Testis (tissue), 3 donors: ENCODE results near the gene SASH3. TPM values are rescaled to one million over a fixed set of nuclear protein-coding genes. Genes with fewer than 3 reads are reported as not detected.

Experiments
- DNase-seq: peaks from one replicate; pipeline ENCODE4 v3.0.0-alpha.2; 2019
- H3K27ac ChIP-seq, 2 donors: fragments of 200-600 bp; sonication (generic); one replicate each; pipeline ENCODE4 v1.5.1; 2019
- H3K27me3 ChIP-seq: fragments of 200-600 bp; sonication (generic); one replicate; pipeline ENCODE4 v1.5.1; 2019
- H3K36me3 ChIP-seq: fragments of 200-600 bp; sonication (generic); one replicate; pipeline ENCODE4 v1.5.1; 2017; ENCODE audit warnings: low read depth; ENCODE audit errors: missing control alignments
- H3K4me1 ChIP-seq: fragments of 200-600 bp; sonication (generic); one replicate; pipeline ENCODE4 v1.5.1; 2019
- H3K4me3 ChIP-seq, 2 donors: fragments of 200-600 bp; sonication (generic); one replicate each; pipeline ENCODE4 v1.5.1; 2017 to 2019
- H3K9me3 ChIP-seq: fragments of 200-600 bp; sonication (generic); one replicate; pipeline ENCODE4 v1.5.1; 2017
- CTCF ChIP-seq, 3 experiments: fragments of 450-650 bp in 2 of 3; fragments of 200-600 bp in 1 of 3; sonication (generic) in 1 of 3; IDR thresholded peaks; one replicate each; pipeline ENCODE4 v1.5.1; 2016 to 2019; ENCODE audit warnings: antibody characterized with exemption in 3 of 3, mild to moderate bottlenecking in 2 of 3, moderate library complexity in 1 of 3
- POLR2A ChIP-seq: fragments of 450-650 bp; IDR thresholded peaks from one replicate; pipeline ENCODE4 v1.6.1; 2017; ENCODE audit warnings: antibody characterized with exemption, mild to moderate bottlenecking, moderate library complexity
- WGBS, 2 donors: methylation state at CpG; one replicate each; pipeline ENCODE4 v1.1.5; 2018; 5-methylcytosine and 5-hydroxymethylcytosine counted together
- intact Hi-C: fragments of 100-400 bp; cut with DNase I; formaldehyde crosslinking; loops from one replicate; pipeline ENCODE4 v1.15.1; 2023; ENCODE audit warnings: low total_unique reads
- polyA plus RNA-seq: library from polyadenylated mRNA; stranded (reverse); fragments of 350-450 nt; fragmentation: Illumina TruSeq; extraction: RNeasy Lipid Tissue Mini Kit (QIAGEN cat#74804); gene quantifications from one replicate; pipeline ENCODE4 v1.2.3, GENCODE V29; 2014; ENCODE audit warnings: low read depth, low replicate concordance; ENCODE audit not compliant: insufficient read depth
- total RNA-seq, 2 donors: library from RNA; depleted of rRNA; stranded (reverse); fragments of >200 nt; gene quantifications; one replicate each; pipeline ENCODE4 v1.2.3, GENCODE V29; 2016

SASH3 gene
- total and polyA plus RNA-seq, 3 donors from 2014 or later: 0.47 to 4.8 (median 2.0) TPM

DNA sequence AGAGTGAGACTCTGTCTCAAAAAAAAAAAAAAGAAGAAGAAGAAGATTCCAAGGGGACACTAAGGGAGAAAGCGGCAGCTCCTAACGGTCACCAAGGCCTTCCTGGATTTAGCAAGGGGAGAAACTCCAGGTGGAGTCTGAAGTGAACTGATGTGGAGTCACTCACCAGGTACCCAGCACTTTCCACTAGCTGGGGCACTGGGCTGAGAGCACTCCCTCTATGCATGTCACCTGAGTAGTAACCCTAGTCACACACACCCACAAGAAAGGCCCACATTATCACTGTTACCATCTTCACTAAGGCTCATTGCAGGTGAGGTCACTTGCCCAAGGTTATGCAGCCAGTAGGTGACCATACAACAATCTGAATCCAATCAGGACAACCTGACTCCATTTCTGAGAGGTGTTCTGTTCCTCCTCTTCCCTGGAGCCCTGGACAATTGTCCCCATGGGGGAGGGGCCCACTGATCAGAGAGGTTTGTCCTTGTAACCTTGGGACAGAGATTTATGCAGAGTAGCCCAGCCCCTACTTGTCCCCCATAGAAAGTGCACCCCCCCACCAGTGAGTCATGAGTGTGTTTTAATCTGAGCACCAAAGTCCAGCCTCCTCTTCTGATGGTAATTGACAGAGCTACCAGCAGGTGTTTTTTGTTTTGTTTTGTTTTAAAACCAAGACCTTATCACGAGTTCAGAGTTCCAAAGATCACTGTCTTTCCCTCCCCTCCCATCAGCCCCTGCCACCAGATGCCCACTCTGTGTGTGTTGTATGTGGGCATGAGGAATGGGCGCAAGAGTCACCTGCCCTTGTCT is 5.9 kb upstream of the SASH3 start:
- intact Hi-C loops: no loop called here
- no peak for TF ChIP-seq POLR2A
- no peak for TF ChIP-seq CTCF (IDR thresholded peaks at IDR 0.05)
- H3K36me3 ChIP-seq: no peaks in the 10 kb centered on the region
- H3K4me3 ChIP-seq: no peak overlapping the region
- 85 to 89% methylated on average over 2 to 4 of the region's 4 CpGs for WGBS, 2 donors
- DNase-seq: no peak
- H3K4me1 ChIP-seq: no peaks in the 10 kb centered on the region
- no peaks in the 10 kb centered on the region for H3K9me3 ChIP-seq
- no peak overlapping the region for H3K27ac ChIP-seq
- H3K27me3 ChIP-seq: no peaks in the 10 kb centered on the region

DNA sequence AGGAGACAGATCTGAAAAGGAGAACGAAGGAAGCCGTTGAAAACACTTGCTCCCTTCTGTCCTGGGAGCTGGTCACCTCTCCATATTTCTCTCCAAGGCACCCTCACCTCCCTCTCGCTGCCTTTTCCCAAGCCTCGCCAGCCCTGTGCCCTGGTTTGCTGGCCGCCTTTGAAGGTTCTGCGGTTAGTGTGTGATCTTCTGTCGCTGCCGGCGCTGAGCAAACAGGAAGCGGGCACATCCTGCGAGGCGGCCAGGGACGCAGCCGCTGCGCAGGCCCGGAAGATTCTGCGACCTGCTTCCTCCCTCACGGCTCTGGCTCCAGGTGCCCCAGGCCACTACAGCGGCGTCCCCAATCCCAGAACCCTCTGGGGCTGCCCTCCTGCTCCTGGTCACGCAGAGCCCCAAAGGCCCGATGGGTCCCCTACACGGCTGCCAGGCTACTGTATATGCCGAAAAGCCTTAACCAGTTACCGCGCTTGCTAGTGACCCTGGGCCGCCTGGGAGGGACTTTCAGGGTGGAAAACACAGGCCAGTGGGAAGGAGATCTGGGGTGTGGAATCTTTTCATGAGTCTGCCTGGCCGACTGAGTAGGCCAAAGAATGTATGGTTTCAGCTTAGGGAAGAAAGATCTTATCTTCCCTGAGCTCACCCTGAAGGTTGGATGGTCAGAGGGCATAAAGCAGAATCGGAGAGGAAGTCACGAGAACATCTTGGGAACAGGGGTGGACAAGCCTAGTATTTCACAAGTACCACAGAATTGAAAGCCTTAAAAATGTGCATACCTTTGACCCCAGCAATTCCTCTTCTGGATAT is 2.3 kb upstream of the SASH3 start:
- peak; percentile 17 for DNase-seq
- intact Hi-C loops: no loop called here
- 35 to 44% methylated on average over 13 of the region's 30 CpGs for WGBS, 2 donors
- TF ChIP-seq CTCF (IDR thresholded peaks at IDR 0.05): no peak
- no peak for TF ChIP-seq POLR2A
- no peak overlapping the region for H3K4me3 ChIP-seq
- no peaks in the 10 kb centered on the region for H3K27me3 ChIP-seq
- H3K27ac ChIP-seq: no peak overlapping the region
- no peaks in the 10 kb centered on the region for H3K36me3 ChIP-seq
- H3K4me1 ChIP-seq: no peaks in the 10 kb centered on the region
- H3K9me3 ChIP-seq: no peaks in the 10 kb centered on the region

- Histone ChIP-seq H3K36me3 (no peaks in the 10 kb centered on the region), H3K4me3 (no peak overlapping the region), H3K27ac (no peak overlapping the region), H3K27me3 (no peaks in the 10 kb centered on the region), H3K4me1 (no peaks in the 10 kb centered on the region), H3K9me3 (no peaks in the 10 kb centered on the region)
- 89 to 93% methylated on average over 6 to 7 of the region's 7 CpGs for WGBS, 2 donors
- intact Hi-C loops: no loop called here
- no peak for TF ChIP-seq POLR2A
- TF ChIP-seq CTCF (IDR thresholded peaks at IDR 0.05): no peak
- no peak for DNase-seq
Measured at GRCh38 chrX:129779086-129779672, 570 bp upstream of the SASH3 start.

- Histone ChIP-seq H3K36me3 (no peaks in the 10 kb centered on the region), H3K9me3 (no peaks in the 10 kb centered on the region), H3K27me3 (no peaks in the 10 kb centered on the region), H3K27ac (no peak overlapping the region), H3K4me3 (no peak overlapping the region), H3K4me1 (no peaks in the 10 kb centered on the region)
- TF ChIP-seq POLR2A (no peak), CTCF (IDR thresholded peaks at IDR 0.05) (no peak)
- WGBS, 2 donors: 88 to 90% methylated on average over 6 of the region's 6 CpGs
- intact Hi-C loops: no loop called here
- DNase-seq: no peak
Measured at GRCh38 chrX:129780441-129781105, 824 bp downstream of the SASH3 start.
